ENCODE results near the gene GASK1B.

GASK1B gene

GRCh38 chr4:158182736-158183135 is 9.9 kb upstream of the GASK1B start:
- no peak for DNase-seq

DNA sequence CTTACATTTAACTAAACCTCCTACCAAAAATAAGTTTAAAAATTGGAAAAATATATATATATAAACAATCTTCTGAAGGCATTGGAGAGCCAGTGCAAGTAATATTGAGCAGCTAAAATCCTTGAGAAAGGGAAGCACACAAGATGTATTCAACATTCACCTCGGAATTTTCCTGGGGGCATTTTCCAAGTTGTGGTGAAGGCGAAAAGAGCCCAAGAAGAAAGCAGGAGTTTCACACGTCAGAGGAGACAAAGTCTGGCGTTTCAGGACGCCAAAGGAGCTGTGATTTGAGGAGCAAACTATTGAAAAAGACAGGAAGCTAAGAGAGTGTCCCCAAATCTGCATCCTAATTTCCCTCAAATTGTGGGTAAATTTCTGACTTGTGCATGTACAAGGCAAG is 9.1 kb upstream of the GASK1B start:
- no peak for DNase-seq

DNA sequence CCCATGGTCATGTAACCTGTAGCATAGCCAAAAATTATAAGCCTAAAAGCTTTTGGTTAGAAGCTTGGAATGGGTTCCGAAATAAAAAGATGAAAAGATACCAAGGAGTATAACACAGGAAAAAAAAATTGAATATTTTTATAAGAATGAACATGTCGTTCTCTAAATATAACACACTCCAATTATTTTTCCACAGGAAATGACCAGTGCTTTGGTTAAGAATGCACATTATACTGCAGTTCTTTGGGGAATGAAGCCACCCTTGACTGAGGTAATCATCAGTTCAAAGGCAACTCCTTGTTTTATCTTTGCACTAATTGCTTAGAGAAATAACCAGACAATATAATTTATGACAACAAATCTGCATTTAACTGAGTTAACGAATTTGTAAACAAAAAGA is 6.6 kb upstream of the GASK1B start:
- no peak for DNase-seq

- DNase-seq: no peak
Measured at GRCh38 chr4:158176776-158177175, 4.0 kb upstream of the GASK1B start.

DNA sequence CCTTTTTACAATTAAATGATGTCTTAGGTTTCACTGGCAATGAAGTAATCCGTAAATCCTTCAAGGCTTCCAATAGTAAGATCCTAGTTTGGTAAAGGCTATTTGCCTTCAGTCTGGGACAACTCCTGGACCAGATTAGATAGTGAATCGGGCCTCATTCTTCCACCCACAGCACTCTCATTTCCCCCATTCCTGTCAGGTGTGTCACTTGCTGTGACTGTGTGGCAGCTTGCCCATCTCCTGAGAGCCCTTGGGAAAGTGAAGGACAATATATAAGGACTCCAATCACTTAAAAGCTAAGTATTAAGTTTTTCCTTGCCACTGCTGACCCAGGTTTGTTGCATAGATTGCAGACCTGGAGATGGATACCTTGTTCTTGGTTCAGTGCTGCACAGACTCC is 3.3 kb upstream of the GASK1B start:
- no peak for DNase-seq

GRCh38 chr4:158170691-158171561 is 1.9 kb downstream of the GASK1B start:
- DNase-seq: peak; percentile 29 to 47

GRCh38 chr4:158169931-158170690 is 2.7 kb downstream of the GASK1B start:
- no peak for DNase-seq

DNA sequence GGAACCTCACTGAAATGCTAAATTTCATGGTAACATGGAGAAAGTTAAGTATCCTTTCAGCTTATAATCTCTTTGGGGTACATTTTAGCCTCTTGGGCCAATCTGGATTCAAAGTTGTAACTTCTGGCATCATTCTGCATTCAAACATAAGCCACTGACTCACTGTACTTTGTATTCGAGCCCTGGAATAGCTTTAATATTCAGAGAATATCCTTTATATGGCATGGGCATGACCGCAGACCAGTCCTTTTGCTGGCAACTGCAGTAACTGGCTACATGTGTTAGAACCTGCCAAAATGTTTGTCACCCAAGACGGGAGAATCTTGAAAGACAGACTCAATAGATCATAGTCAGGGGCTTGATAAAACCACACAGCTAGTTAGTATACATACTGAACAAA is 3.3 kb downstream of the GASK1B start:
- DNase-seq: no peak

- no peak for DNase-seq
Measured at GRCh38 chr4:158168606-158169005, 4.2 kb downstream of the GASK1B start.

- no peak for DNase-seq
Measured at GRCh38 chr4:158166701-158167100, 6.1 kb downstream of the GASK1B start.

DNA sequence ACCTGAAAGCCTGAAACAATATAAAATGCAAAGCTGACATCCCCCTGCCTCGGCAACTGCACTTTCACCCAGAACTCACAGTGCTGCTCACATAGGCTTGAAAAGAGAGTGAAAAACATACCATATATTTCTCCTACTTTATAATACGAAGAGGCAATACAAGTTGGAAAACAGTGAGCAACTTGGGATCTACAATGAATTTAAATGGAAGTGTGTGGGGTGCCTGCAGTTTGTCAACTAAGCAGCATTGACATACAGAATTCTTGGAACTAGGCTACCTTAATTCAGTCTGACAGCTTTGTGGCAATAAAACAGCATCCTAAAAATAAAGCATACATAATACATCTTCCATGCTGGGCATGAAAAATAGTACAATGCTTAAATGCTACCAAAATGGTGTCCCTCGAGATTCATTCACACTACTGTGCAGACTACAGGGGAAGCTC is 8.0 kb downstream of the GASK1B start:
- no peak for DNase-seq

DNA sequence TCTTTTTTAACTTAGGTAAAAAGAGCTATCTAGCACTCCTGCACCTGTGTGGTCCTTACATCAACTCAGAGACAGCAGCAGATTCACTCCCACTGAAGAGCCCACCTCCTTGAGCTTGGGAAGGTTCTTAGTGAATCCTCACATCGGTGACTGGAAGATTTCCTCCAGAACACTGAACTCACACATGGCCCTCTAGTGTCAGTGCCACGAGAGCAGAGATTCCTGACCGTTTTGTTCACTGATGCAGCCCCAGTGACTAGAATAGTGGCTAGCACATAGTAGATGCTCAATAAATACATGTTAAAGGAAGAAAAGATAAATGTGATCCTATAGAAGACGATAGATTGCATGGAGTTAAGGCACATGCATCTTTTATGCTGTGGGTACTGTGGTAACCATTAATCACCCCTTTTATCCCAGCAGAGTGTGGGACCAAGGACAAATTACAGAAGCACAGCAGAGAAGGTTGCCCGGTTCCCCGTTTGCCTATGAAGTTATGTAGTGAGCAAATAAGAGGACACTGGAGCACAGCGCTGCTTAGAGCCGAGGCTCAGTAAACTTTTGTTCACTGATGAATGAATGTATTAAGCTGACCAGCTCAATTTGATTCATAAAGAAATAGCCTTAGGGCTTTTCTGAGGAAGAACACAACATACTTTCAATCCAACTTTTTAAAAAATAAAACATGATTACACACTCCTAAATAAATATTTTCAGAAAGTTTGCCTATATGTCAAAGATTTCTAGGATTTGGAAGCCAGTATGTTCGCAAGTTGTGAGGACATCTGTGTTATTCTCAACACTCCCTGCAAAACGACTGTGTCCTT is 8.7 kb downstream of the GASK1B start:
- no peak for DNase-seq

DNA sequence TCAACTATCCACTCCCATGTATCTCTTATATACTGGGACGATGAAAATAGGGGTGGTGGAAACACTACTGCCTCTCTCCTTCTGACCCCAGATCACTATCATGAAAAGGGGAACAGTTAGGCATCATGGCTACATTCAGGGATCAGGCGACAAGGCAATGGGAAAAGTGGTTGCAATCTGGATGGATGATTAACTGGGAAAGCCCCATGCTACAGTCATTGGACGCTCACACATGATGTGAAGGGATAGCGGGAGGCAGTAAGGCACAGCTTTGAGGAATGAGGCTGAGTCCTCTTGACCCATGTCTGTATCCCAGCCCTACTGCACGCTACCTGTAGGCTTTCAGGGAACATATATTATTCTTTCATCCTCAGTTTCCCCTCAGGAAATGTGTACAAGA is 10.2 kb downstream of the GASK1B start:
- DNase-seq: no peak

GRCh38 chr4:158161551-158162354 is 11.1 kb downstream of the GASK1B start:
- no peak for DNase-seq

DNA sequence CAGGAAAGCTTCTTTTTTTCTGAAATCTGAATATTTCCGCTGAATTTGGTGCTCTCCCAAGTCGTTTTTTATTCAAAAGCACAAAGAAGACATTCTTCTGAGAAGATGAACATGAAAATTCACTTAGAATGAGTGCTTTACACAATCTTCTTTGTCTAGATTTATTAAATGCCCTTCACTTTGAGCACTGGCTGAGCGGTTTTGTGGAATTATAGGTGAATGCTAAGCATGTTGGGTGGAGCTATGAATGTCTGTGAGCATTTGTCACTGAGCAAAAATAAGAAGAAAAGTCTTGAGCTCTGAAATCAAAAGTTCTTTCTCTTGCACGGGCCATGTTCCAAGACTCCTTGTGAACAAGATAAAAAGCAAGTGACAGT is 13.1 kb downstream of the GASK1B start:
- no peak for DNase-seq

DNA sequence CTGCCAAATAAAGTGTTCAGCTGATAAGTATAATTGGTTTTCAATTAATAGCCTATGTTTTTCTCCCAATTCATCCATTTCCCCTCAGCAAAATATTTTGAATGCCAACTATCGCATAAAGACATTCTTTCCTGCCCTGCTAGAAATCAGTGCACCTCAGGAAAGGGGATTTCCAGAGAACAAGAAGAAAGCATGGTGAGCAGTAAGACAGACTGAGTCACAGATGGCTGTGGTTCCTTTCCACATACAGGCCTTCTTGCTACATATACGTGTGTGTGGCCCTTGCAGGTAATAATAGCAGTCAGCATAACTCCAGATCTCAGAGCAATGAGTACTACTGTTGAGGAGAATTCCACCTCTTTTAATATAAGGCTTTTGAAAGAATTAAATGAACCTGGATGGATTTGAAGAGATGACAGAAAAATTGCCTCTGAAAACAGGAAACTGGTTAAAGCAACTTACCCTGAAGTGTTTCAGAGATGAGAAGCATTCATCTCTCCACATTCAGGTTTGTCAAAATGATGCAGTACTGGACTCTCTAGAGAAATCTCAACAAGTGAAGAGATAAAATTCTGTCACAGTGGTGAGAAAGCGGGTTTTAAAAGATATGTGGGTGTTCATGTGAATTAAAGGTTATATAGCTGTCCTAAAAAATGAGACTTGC is 13.6 kb downstream of the GASK1B start:
- no peak for DNase-seq

DNA sequence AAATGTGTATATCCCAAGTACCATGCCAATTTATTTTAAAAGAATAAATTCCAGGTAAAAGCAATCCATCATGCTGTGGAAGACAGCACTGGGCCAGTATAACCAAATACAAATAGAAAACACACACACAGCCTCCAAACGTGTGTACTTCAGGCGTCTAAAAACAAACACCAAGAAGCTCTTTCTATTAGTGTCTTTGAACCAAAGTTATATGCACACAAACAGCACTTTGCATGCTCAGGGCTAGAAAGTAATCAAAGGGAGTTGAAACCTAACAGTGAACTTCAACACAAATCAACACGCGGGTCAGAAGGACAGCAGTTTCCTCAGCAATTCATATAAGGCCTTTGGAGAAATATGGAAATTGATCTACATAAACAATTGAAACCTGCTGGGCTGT is 15.4 kb downstream of the GASK1B start:
- DNase-seq: no peak

DNA sequence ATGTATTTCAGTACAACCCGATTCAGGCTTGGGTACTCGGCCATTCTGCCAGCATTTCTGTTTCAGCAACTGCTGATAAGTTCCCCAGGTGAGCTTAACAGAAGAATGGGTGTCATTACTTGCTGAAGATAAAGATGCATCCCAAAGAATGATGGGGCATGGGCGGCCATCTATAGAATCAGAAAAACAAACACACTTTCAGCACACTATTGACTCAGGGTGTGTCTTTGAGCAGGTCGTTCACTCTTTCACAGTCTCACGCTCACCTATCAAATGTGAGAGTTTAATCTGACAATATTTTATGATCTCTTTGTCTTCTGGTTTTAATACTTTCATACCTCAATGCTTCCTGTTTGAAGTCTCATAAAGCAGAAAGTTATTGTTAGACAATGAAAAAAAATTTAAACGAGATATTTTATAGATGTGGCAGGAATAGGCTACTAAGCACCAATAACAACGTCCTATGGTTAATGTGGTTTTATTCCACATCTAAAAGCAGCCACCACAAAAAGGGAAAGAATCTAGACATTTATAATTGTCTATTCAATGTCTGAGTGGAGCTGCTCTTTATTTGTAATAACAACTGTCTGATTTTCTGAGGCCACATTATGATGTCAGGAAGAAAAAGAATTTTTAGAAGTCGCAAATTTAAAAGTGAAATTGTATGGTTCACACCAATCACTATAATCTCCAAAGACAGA is 17.0 kb downstream of the GASK1B start:
- DNase-seq: no peak

- no peak for DNase-seq
Measured at GRCh38 chr4:158147151-158147550, 25.7 kb downstream of the GASK1B start.

GRCh38 chr4:158146736-158147135 is 26.1 kb downstream of the GASK1B start:
- DNase-seq: no peak

DNA sequence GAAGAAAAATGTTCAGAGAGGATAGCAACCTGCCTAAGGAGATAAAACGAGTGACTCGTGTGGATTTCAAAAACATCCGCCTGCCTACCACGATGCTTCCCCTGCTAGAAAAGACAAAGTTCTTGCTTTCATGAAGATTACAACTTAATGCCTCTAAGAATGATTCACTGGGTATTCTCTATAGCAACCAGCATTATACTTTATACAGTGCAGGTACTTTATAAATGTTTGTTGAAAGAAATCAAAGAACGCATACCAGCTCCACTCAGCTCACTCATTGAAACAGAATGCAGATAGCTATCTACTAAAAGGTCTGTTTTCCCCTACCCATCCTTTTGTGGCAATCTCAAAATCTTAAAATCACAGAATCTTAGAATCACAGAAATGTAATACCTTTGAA is 33.7 kb downstream of the GASK1B start:
- DNase-seq: no peak

Measured in activated CD4-positive, alpha-beta T cell treated with anti-CD3 and anti-CD28 coated beads, Interleukin-2, amount 50 U/mL, for 48 hours (primary cell).